Naive B cell (primary cell): ENCODE measurements around the gene AGRN. TPM values are rescaled to one million over a fixed set of nuclear protein-coding genes. Genes with fewer than 3 reads are reported as not detected.
A peak's percentile ranks its signal among the peaks of the same experiment; 100 is the strongest.
"Not testable (repeated sequence)": the region's sequence is repeated elsewhere in the genome, so short reads cannot be mapped to it uniquely, and the experiment has no call there.

ENCODE experiments used
- ATAC-seq, 2 donors: fragments of 150-1000 bp; cut with Tn5 transposase; 2 replicates each; pipeline ENCODE4 v1.10.0; 2021; ENCODE audit warnings: low read depth in 2 of 2, mild to moderate bottlenecking in 2 of 2, moderate library complexity in 2 of 2
- DNase-seq: peaks from one replicate; pipeline ENCODE4 v3.0.0; 2022
- H3K27ac Mint-ChIP-seq, 6 donors: one replicate each; pipeline ENCODE4 v1.8.0; 2020 to 2022; ENCODE audit warnings: mild to moderate bottlenecking in 6 of 6, mixed read lengths in 6 of 6, moderate library complexity in 5 of 6, inconsistent platforms in 2 of 6
- H3K27me3 Mint-ChIP-seq, 3 donors: one replicate each; pipeline ENCODE4 v1.8.0; 2021 to 2022; ENCODE audit warnings: mixed read lengths in 3 of 3, mild to moderate bottlenecking in 1 of 3
- H3K36me3 Mint-ChIP-seq, 2 donors: one replicate each; pipeline ENCODE4 v1.8.0; 2020 to 2022; ENCODE audit warnings: mixed read lengths in 2 of 2, inconsistent platforms in 1 of 2, mild to moderate bottlenecking in 1 of 2
- H3K4me1 Mint-ChIP-seq, 3 donors: one replicate each; pipeline ENCODE4 v1.8.0; 2020 to 2022; ENCODE audit warnings: mixed read lengths in 3 of 3, inconsistent platforms in 1 of 3, mild to moderate bottlenecking in 1 of 3, moderate library complexity in 1 of 3
- H3K4me3 Mint-ChIP-seq, 8 donors: one replicate each; pipeline ENCODE4 v1.8.0; 2020 to 2022; ENCODE audit warnings: mild to moderate bottlenecking in 8 of 8, mixed read lengths in 8 of 8, moderate library complexity in 8 of 8, inconsistent platforms in 2 of 8
- H3K9me3 Mint-ChIP-seq, 7 donors: one replicate each; pipeline ENCODE4 v1.8.0; 2020 to 2022; ENCODE audit warnings: mixed read lengths in 7 of 7, mild to moderate bottlenecking in 5 of 7, inconsistent platforms in 2 of 7, moderate library complexity in 1 of 7
- polyA plus RNA-seq, 6 donors: library from polyadenylated mRNA; unstranded; fragments of 300-500 nt; fragmentation: Illumina TruSeq; gene quantifications; one replicate each; pipeline ENCODE4 v1.2.3, GENCODE V29; 2021; ENCODE audit warnings: low read depth in 6 of 6

Gene AGRN
- polyA plus RNA-seq, 6 donors from 2014 or later, result 0.04 to 0.52 TPM; not detected in 4

GRCh38 chr1:1069711-1070676 is 50.1 kb downstream of the AGRN start:
- Mint-ChIP-seq H3K4me1 (peaks cover 12 to 22% (median 20%) of the 10 kb centered on the region in 3 donors), H3K27me3 (peaks cover 4 to 14% (median 8%) of the 10 kb centered on the region in 3 donors), H3K27ac (peak overlapping the region in 5 of 6 donors; percentile 81 to 96 (median 94)), H3K9me3 (no peaks in the 10 kb centered on the region), H3K36me3 (no peaks in the 10 kb centered on the region), H3K4me3 (peak overlapping the region; percentile 59 to 87 (median 80))
- DNase-seq, result peak; percentile 57
- ATAC-seq, result peak; percentile 32 to 52

- no peaks in the 10 kb centered on the region for H3K36me3 Mint-ChIP-seq
- peak overlapping the region in 2 of 6 donors; percentile 74 to 83 for H3K27ac Mint-ChIP-seq
- H3K4me3 Mint-ChIP-seq, result peak overlapping the region in 2 of 8 donors; percentile 28 to 68
- ATAC-seq, result no peak
- H3K27me3 Mint-ChIP-seq, result peaks cover 4 to 14% (median 9%) of the 10 kb centered on the region in 3 donors
- no peaks in the 10 kb centered on the region for H3K9me3 Mint-ChIP-seq
- H3K4me1 Mint-ChIP-seq, result peaks cover 12 to 22% (median 20%) of the 10 kb centered on the region in 3 donors
- DNase-seq, result no peak
These were observed 51.8 kb downstream of the AGRN start for GRCh38 chr1:1071486-1072298.

GRCh38 chr1:1072299-1072848 is 52.5 kb downstream of the AGRN start:
- Mint-ChIP-seq H3K9me3 (no peaks in the 10 kb centered on the region), H3K36me3 (no peaks in the 10 kb centered on the region), H3K4me3 (peak overlapping the region in 1 of 8 donors; percentile 23), H3K27ac (no peak overlapping the region), H3K4me1 (peaks cover 12 to 22% (median 20%) of the 10 kb centered on the region in 3 donors), H3K27me3 (peaks cover 4 to 14% (median 9%) of the 10 kb centered on the region in 3 donors)
- no peak for DNase-seq
- no peak for ATAC-seq

- Mint-ChIP-seq H3K27ac (no peak overlapping the region), H3K27me3 (peaks cover 4 to 14% (median 9%) of the 10 kb centered on the region in 3 donors), H3K9me3 (no peaks in the 10 kb centered on the region), H3K4me1 (peaks cover 12 to 22% (median 19%) of the 10 kb centered on the region in 3 donors), H3K4me3 (peak overlapping the region in 1 of 8 donors; percentile 23), H3K36me3 (no peaks in the 10 kb centered on the region)
- ATAC-seq, result no peak
- DNase-seq, result no peak
These were observed 53.2 kb downstream of the AGRN start for GRCh38 chr1:1072849-1073742.

GRCh38 chr1:1073743-1074587 is 54.0 kb downstream of the AGRN start, which contains the start of gene RNF223:
Gene RNF223 (minus strand): TSS chr1:1074306. CDS start chr1:1072566, 1,740 bp downstream.
- ATAC-seq, result no peak
- Mint-ChIP-seq H3K4me3 (no peak within 1 kb of the TSS), H3K27me3 (peaks cover 4 to 14% (median 9%) of the 10 kb centered on the region in 3 donors), H3K4me1 (peaks cover 7 to 16% (median 15%) of the 10 kb centered on the region in 3 donors), H3K9me3 (no peaks in the 10 kb centered on the region), H3K36me3 (no peaks in the 10 kb centered on the region), H3K27ac (peak within 1 kb of the TSS in 2 of 6 donors; percentile 7 to 11)
- DNase-seq, result no peak

- Mint-ChIP-seq H3K4me1 (peaks cover 4 to 16% (median 15%) of the 10 kb centered on the region in 3 donors), H3K4me3 (no peak overlapping the region), H3K9me3 (no peaks in the 10 kb centered on the region), H3K27me3 (peaks cover 4 to 14% (median 9%) of the 10 kb centered on the region in 3 donors), H3K36me3 (no peaks in the 10 kb centered on the region), H3K27ac (peak overlapping the region in 1 of 6 donors; percentile 7)
- ATAC-seq, result no peak
- no peak for DNase-seq
These were observed 54.8 kb downstream of the AGRN start for GRCh38 chr1:1074631-1075147.

GRCh38 chr1:1075148-1075935 is 55.4 kb downstream of the AGRN start:
- Mint-ChIP-seq H3K4me1 (peaks cover 0 to 10% (median 10%) of the 10 kb centered on the region in 3 donors), H3K36me3 (no peaks in the 10 kb centered on the region), H3K27me3 (peaks cover 4 to 14% (median 9%) of the 10 kb centered on the region in 3 donors), H3K27ac (peak overlapping the region in 1 of 6 donors; percentile 7), H3K9me3 (no peaks in the 10 kb centered on the region), H3K4me3 (no peak overlapping the region)
- no peak for ATAC-seq
- no peak for DNase-seq

GRCh38 chr1:1077396-1077795 is 57.5 kb downstream of the AGRN start:
- H3K27ac Mint-ChIP-seq, H3K36me3 Mint-ChIP-seq, H3K4me1 Mint-ChIP-seq, DNase-seq, H3K9me3 Mint-ChIP-seq, ATAC-seq, H3K4me3 Mint-ChIP-seq: not testable (repeated sequence)
- H3K27me3 Mint-ChIP-seq, result peaks cover 4 to 14% (median 9%) of the 10 kb centered on the region in 3 donors

GRCh38 chr1:1079408-1080121 is 59.6 kb downstream of the AGRN start:
- Mint-ChIP-seq H3K4me1 (peaks cover 0 to 5% (median 0%) of the 10 kb centered on the region in 3 donors), H3K4me3 (peak overlapping the region; percentile 41 to 75 (median 64)), H3K27me3 (peaks cover 3 to 6% (median 5%) of the 10 kb centered on the region in 3 donors), H3K27ac (peak overlapping the region in 1 of 6 donors; percentile 36), H3K9me3 (no peaks in the 10 kb centered on the region), H3K36me3 (no peaks in the 10 kb centered on the region)
- ATAC-seq (peak; percentile 82 to 84), DNase-seq (peak; percentile 45)

GRCh38 chr1:1080122-1080757 is 60.3 kb downstream of the AGRN start:
- ATAC-seq, result peak; percentile 39 to 51

More at GRCh38 chr1:1080122-1080757, 60.3 kb downstream of the AGRN start:
- Mint-ChIP-seq H3K27me3 (no peaks in the 10 kb centered on the region), H3K36me3 (no peaks in the 10 kb centered on the region), H3K9me3 (no peaks in the 10 kb centered on the region), H3K27ac (no peak overlapping the region), H3K4me1 (peaks cover 0 to 5% (median 0%) of the 10 kb centered on the region in 3 donors), H3K4me3 (peak overlapping the region in 1 of 8 donors; percentile 64)
- no peak for DNase-seq
